Skeletal muscle cell (primary cell): Measurements from ENCODE around the gene MYZAP.
"Not testable (repeated sequence)": the region's sequence is repeated elsewhere in the genome, so short reads cannot be mapped to it uniquely, and the experiment has no call there.

Experiments used
- DNase-seq: peaks from one replicate; pipeline ENCODE4 v3.0.0-alpha.2; 2010; ENCODE audit warnings: low read depth
- H3K4me3 ChIP-seq: 2 replicates; pipeline ENCODE4 v1.5.1; 2011; ENCODE audit warnings: low read depth, mild to moderate bottlenecking, control low read depth, low read length, moderate library complexity

The MYZAP gene

GRCh38 chr15:57611938-57612337 is 20.2 kb downstream of the MYZAP start:
- no peak overlapping the region for H3K4me3 ChIP-seq
- DNase-seq, result no peak

DNA sequence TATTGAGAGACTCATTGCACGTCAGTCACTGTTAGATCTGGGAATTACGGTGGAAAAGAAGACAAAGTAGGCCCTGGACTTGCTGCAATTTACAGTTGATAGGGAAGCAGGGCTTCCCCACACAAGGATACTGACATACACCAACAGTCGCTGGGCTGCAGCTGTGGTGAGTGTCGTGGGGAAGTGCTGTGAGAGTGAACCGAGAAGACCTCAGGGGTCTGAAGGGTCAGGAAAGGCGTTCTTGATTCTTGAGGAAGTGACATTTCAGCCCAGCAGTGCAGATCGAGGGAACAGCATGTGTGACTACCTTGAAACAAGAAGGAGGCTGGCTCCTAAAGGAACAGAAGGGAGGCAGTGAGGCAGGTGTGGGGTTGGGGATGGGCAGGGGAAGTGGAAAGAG is 22.5 kb downstream of the MYZAP start:
- no peak for DNase-seq
- no peak overlapping the region for H3K4me3 ChIP-seq

DNA sequence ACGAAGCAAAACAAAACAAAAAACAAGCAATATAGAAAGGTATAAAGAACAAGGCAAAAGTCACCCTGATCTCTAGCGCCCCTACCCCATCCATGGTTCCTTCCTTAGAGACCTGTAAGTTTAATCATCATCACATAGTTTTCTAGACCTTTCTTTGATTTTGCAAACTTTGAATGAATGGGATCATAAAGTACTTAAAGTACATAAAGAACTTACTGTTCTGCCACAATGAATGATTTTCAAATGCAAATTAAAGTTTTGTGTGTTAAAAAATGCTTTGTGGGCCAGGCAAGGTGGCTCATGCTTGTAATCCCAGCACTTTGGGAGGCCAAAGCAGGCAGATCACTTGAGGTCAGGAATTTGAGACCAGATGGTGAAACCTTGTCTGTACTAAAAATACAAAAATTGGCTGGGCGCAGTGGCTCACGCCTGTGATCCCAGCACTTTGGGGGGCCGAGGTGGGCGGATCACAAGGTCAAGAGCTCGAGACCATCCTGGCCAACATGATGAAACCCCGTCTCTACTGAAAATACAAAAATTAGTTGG is 24.3 kb downstream of the MYZAP start:
- not testable (repeated sequence) for DNase-seq, H3K4me3 ChIP-seq

- no peak overlapping the region for H3K4me3 ChIP-seq
- no peak for DNase-seq
Observed at GRCh38 chr15:57618325-57618724, 26.6 kb downstream of the MYZAP start.

GRCh38 chr15:57619746-57620145 is 28.0 kb downstream of the MYZAP start:
- no peak for DNase-seq

GRCh38 chr15:57624730-57625129 is 33.0 kb downstream of the MYZAP start:
- DNase-seq, result no peak
- H3K4me3 ChIP-seq, result no peak overlapping the region

More at GRCh38 chr15:57619746-57620145, 28.0 kb downstream of the MYZAP start:
- H3K4me3 ChIP-seq, result no peak overlapping the region

DNA sequence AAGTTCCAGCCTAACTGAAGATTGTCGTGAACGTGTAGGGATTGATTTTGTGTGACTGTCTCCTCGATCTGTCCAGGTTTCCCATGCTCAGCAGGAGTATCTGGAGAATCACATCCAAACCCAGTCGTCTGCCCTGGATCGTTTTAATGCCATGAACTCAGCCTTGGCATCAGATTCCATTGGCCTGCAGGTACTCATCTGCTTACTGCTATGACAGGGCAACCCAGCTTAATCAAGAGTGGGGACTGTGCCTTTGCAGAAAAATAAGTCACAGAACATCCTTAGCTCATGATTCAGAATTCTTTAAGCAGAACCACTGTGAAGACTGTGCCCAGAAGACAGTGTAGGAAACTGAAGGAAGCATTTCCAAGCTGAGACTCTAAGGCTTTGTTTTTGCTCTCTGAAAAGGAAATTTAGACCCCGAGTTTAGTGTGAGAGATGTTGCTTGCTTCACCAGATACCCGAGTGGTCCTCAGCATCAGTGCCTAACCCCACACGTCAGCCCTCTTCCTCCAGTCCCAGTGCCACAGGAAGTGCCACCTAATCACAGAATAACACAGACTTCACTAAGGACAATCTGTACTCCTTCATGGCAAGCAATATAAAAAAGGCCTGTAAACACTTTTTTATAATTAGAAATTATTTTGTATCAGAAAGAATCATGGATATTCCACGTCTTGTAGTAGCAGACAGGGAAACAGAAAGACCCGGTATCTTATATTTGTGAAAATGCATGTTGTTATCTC is 34.2 kb downstream of the MYZAP start:
- H3K4me3 ChIP-seq, result no peak overlapping the region
- DNase-seq, result no peak

DNA sequence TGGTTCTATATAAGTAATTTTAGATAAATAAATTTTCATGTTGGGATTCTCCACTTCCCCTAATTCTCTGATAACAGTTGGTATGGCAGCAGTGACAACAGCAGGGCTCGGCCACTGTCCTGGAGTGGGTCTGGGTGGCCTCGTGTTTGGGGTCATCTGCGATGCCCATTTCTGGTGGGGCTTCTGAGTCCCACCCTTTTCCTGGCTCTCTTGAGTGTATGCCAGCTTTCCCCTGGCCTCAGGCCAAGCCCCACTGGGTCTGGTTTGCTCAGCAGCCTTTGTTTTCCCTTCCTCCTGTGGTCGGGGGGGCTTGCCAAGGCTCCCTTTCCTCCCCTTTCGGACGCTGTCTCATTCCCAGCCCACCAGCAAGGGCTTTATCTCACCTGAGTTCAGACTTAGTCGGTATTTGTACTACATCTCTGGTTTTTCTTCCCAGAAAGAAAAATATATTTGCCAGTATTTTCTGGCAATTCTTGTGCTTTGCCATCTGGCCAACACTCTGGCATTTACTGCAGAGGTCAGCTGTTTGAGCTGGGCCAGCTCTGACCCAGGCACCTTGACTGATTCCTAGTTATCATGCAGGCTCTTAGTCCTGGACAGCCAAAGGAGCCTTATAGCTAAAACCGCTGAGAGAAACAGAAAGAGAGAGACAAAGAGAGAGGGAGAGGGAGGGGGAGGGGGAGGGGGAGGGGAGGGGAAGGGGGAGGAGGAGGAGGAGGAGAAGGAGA is 35.2 kb downstream of the MYZAP start:
- no peak for DNase-seq
- H3K4me3 ChIP-seq, result no peak overlapping the region

DNA sequence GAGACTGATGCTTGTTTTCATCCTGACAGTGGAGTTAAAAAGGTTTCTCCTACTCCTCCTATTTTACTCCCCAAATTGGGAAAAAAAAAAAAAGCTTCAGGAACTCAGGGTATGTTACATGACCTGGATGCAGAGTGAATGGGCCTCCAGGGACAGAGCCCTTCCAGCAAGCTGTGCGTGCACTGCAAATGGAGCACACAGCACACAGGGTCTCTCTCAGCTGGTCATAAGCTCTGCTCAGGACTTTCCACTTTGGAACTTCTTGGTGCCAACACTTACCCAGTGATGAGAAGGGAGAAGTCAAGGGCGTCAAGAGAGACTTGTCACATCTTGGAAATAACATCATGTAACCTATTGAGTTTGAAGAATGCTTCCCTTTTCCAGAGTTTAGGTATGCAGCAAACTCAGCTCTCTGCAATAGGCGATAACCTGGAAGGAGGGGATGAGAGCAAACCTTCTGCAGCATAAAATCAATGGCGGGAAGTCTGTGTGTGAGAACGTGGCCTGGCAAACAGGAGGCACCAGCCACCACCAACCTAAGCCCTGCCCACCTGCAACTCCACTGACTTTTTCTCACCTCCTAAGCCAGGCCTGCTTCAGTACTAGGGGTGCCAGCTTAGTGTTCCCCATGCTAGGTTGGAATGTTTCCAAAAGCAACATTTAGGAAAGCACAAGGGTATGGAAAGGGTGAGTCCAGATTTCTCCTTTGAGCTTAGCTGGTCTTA is 39.8 kb downstream of the MYZAP start:
- no peak for DNase-seq
- H3K4me3 ChIP-seq, result no peak overlapping the region

GRCh38 chr15:57634290-57634689 is 42.6 kb downstream of the MYZAP start:
- DNase-seq, result no peak
- H3K4me3 ChIP-seq, result no peak overlapping the region

GRCh38 chr15:57635300-57635909 is 43.7 kb downstream of the MYZAP start:
- no peak for DNase-seq
- H3K4me3 ChIP-seq, result no peak overlapping the region

GRCh38 chr15:57637846-57638245 is 46.1 kb downstream of the MYZAP start:
- no peak for DNase-seq

DNA sequence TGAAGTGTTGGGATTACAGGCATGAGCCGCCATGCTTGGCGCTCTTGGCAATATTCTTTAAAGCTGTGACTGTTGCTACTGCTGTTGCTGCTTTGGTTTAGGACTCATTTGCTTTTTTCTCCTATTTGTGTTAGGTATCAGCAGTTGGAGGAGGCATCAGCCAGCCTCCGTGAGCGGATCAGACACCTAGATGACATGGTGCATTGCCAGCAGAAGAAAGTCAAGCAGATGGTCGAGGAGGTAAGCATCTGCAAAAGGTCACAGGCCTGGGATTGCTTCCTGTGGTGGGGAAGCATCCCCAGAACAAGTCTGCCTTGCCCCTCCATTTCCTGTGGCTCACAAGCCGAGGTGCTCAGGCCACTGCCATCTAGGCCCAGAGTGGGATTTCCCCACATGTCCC is 47.6 kb downstream of the MYZAP start:
- no peak overlapping the region for H3K4me3 ChIP-seq
- DNase-seq, result no peak

More at GRCh38 chr15:57637846-57638245, 46.1 kb downstream of the MYZAP start:
- no peak overlapping the region for H3K4me3 ChIP-seq

- peak; percentile 3 for DNase-seq
- H3K4me3 ChIP-seq, result no peak overlapping the region
Observed at GRCh38 chr15:57640930-57641682, 49.4 kb downstream of the MYZAP start.

DNA sequence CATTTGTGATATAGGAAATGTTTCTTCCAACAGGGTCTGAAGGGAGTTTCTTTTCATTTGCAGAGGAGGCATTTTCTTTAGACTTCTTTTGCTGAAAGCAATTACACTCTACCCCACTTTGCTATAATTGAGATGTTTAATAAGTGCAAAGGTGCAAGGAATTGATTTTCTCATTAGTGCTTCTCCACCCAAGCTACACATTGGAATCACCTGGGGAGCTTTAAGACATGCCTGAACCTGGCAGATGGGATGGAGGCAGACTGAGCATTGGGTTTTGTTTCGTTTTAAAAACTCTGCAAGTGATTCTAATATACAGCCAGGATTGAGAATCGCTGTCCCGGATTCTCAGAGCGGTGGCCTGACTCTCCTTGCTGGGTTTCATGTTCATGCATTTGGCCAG is 52.1 kb downstream of the MYZAP start:
- no peak overlapping the region for H3K4me3 ChIP-seq
- DNase-seq, result no peak

DNA sequence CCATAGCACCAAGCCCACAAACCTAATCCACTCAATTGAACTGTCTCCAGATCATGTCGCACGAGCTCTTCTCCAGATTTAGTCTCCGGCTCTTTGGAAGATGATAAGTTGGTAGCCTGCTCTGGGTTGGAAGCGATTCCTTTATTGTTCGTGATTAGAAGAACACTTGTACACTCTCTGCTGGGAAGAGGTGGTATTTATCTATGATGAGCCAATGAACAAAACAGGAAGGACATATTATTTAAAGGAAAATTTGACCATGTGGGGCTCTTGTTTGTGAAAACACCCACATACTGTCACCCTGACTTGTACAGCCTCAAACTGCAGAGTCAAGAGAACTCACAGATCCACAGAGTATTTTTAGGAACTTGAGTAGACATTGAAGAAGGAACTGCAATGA is 54.4 kb downstream of the MYZAP start:
- no peak for DNase-seq
- H3K4me3 ChIP-seq, result no peak overlapping the region

GRCh38 chr15:57647071-57647790 is 55.5 kb downstream of the MYZAP start:
- H3K4me3 ChIP-seq, result no peak overlapping the region
- DNase-seq, result no peak

GRCh38 chr15:57647791-57648130 is 56.1 kb downstream of the MYZAP start:
- no peak overlapping the region for H3K4me3 ChIP-seq
- DNase-seq, result peak; percentile 8
